ENCODE measurements around the gene NEK10.

DNA sequence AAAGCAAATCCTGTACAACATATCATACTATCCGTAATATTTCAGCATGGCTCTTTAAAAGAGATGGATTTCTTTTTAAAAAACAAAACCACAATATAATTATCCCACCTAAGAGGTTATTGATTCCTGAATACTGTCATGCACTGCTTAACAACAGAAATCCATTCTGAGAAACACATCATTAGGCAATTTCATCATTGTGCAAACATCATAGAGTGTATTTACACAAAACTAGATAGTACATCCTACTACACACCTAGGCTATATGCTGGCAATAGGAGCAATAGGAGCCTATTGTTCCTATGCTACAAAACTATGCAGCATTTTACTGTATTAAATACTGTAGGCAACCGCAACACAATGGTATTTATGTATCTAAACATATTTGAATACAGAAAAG lies 242.0 kb downstream of the NEK10 start:
- TF ChIP-seq, protein P1, sequence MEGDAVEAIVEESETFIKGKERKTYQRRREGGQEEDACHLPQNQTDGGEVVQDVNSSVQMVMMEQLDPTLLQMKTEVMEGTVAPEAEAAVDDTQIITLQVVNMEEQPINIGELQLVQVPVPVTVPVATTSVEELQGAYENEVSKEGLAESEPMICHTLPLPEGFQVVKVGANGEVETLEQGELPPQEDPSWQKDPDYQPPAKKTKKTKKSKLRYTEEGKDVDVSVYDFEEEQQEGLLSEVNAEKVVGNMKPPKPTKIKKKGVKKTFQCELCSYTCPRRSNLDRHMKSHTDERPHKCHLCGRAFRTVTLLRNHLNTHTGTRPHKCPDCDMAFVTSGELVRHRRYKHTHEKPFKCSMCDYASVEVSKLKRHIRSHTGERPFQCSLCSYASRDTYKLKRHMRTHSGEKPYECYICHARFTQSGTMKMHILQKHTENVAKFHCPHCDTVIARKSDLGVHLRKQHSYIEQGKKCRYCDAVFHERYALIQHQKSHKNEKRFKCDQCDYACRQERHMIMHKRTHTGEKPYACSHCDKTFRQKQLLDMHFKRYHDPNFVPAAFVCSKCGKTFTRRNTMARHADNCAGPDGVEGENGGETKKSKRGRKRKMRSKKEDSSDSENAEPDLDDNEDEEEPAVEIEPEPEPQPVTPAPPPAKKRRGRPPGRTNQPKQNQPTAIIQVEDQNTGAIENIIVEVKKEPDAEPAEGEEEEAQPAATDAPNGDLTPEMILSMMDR (IDR thresholded peaks at IDR 0.05): no peak
- TF ChIP-seq POLR2A (IDR thresholded peaks at IDR 0.05): no peak

Data from ovary (tissue), 3 donors.